Measurements from ENCODE around the gene SPRR4. TPM values are rescaled to one million over a fixed set of nuclear protein-coding genes. Genes with fewer than 3 reads are reported as not detected.
"Not testable (repeated sequence)": the region's sequence is repeated elsewhere in the genome, so short reads cannot be mapped to it uniquely, and the experiment has no call there.

The SPRR4 gene
- total RNA-seq, 1 donor = not detected

GRCh38 chr1:152999818-153000217, 29.4 kb downstream of the SPRR4 start:
- no peak for DNase-seq (ENCODE audit: low read depth)
- H3K4me3 ChIP-seq (ENCODE audit: low read depth, low read length) = no peak overlapping the region
- TF ChIP-seq CTCF (IDR thresholded peaks at IDR 0.05; ENCODE audit: insufficient read depth, low read depth, low read length) = no peak

- H3K4me3 ChIP-seq (ENCODE audit: low read depth, low read length) = no peak overlapping the region
- DNase-seq (ENCODE audit: low read depth) = no peak
- TF ChIP-seq CTCF (IDR thresholded peaks at IDR 0.05; ENCODE audit: insufficient read depth, low read depth, low read length) = no peak
Observed at GRCh38 chr1:153000294-153000693, 29.8 kb downstream of the SPRR4 start.

GRCh38 chr1:153001382-153001781, 30.9 kb downstream of the SPRR4 start, which contains the start of gene SPRR3:
TSS of gene SPRR3 (plus strand) at chr1:153001749. CDS start at chr1:153003021, 1,272 bp downstream.
- TF ChIP-seq CTCF (IDR thresholded peaks at IDR 0.05; ENCODE audit: insufficient read depth, low read depth, low read length) = no peak
- no peak within 1 kb of the TSS for H3K4me3 ChIP-seq (ENCODE audit: low read depth, low read length)
- DNase-seq (ENCODE audit: low read depth) = no peak

- H3K4me3 ChIP-seq (ENCODE audit: low read depth, low read length); DNase-seq (ENCODE audit: low read depth): not testable (repeated sequence)
Observed at GRCh38 chr1:153011235-153011758, 40.8 kb downstream of the SPRR4 start.

GRCh38 chr1:153021829-153022228, 51.4 kb downstream of the SPRR4 start:
- H3K4me3 ChIP-seq (ENCODE audit: low read depth, low read length); DNase-seq (ENCODE audit: low read depth): not testable (repeated sequence)

Small RNA genes within 50 kb of the gene (small RNA-seq; reads per million reads assigned to genes)
- gene RF00322 (not detected), gene SPRR1A (not detected)

Other genes starting within 250 kb of the SPRR4 start
- not detected in 2 replicates for gene KPRP, start 212.6 kb upstream of the SPRR4 start, total RNA-seq
- gene LCE1F, start 195.5 kb upstream of the SPRR4 start, total RNA-seq = not detected in 2 replicates
- not detected in 2 replicates for gene LCE1E, start 184.4 kb upstream of the SPRR4 start, total RNA-seq
- not detected in 2 replicates for gene LCE1D, start 173.9 kb upstream of the SPRR4 start, total RNA-seq
- gene LCE1C, start 164.0 kb upstream of the SPRR4 start, total RNA-seq = not detected in 2 replicates
- not detected in 2 replicates for gene LCE1B, start 158.7 kb upstream of the SPRR4 start, total RNA-seq
- not detected in 2 replicates for gene LCE1A, start 143.2 kb upstream of the SPRR4 start, total RNA-seq
- gene LCE6A, start 127.8 kb upstream of the SPRR4 start, total RNA-seq = not detected in 2 replicates
- gene LCE7A, start 110.7 kb upstream of the SPRR4 start, total RNA-seq = not detected in 2 replicates
- not detected in 2 replicates for gene SMCP, start 92.3 kb upstream of the SPRR4 start, total RNA-seq
- not detected in 2 replicates for gene IVL, start 62.1 kb upstream of the SPRR4 start, total RNA-seq
- not detected in 2 replicates for gene SPRR5, start 23.4 kb upstream of the SPRR4 start, total RNA-seq
- not detected in 2 replicates for gene SPRR1A, start 13.4 kb downstream of the SPRR4 start, total RNA-seq
- not detected in 2 replicates for gene SPRR3, start 31.1 kb downstream of the SPRR4 start, total RNA-seq
- gene SPRR1B, start 60.6 kb downstream of the SPRR4 start, total RNA-seq = not detected in 2 replicates
- not detected in 2 replicates for gene SPRR2D, start 70.5 kb downstream of the SPRR4 start, total RNA-seq
- not detected in 2 replicates for gene SPRR2A, start 86.9 kb downstream of the SPRR4 start, total RNA-seq
- gene SPRR2B, start 101.0 kb downstream of the SPRR4 start, total RNA-seq = not detected in 2 replicates
- not detected in 2 replicates for gene SPRR2E, start 123.9 kb downstream of the SPRR4 start, total RNA-seq
- not detected in 2 replicates for gene SPRR2F, start 142.9 kb downstream of the SPRR4 start, total RNA-seq
- gene SPRR2G, start 180.2 kb downstream of the SPRR4 start, total RNA-seq = not detected in 2 replicates
- not detected in 2 replicates for gene LELP1, start 232.8 kb downstream of the SPRR4 start, total RNA-seq
- under 0.01 TPM in 1 of 2 replicates, not detected in the other for gene PRR9, start 246.9 kb downstream of the SPRR4 start, total RNA-seq